Umbilical cord (tissue), 2 donors: ENCODE results near the gene RPS6KA3. TPM values are rescaled to one million over a fixed set of nuclear protein-coding genes. Genes with fewer than 3 reads are reported as not detected.
"Not testable (repeated sequence)": the region's sequence is repeated elsewhere in the genome, so short reads cannot be mapped to it uniquely, and the experiment has no call there.

Experiments used
- DNase-seq: peaks from one replicate; pipeline ENCODE4 v3.0.0-alpha.2; 2015; ENCODE audit warnings: low spot score
- total RNA-seq: library from RNA; depleted of rRNA; stranded (reverse); fragments of >200 nt; gene quantifications from one replicate; pipeline ENCODE4 v1.2.3, GENCODE V29; 2014; ENCODE audit warnings: low replicate concordance; ENCODE audit not compliant: insufficient read depth

RPS6KA3 gene
- total RNA-seq, 1 donor from 2014 or later = 56.3 TPM

DNA sequence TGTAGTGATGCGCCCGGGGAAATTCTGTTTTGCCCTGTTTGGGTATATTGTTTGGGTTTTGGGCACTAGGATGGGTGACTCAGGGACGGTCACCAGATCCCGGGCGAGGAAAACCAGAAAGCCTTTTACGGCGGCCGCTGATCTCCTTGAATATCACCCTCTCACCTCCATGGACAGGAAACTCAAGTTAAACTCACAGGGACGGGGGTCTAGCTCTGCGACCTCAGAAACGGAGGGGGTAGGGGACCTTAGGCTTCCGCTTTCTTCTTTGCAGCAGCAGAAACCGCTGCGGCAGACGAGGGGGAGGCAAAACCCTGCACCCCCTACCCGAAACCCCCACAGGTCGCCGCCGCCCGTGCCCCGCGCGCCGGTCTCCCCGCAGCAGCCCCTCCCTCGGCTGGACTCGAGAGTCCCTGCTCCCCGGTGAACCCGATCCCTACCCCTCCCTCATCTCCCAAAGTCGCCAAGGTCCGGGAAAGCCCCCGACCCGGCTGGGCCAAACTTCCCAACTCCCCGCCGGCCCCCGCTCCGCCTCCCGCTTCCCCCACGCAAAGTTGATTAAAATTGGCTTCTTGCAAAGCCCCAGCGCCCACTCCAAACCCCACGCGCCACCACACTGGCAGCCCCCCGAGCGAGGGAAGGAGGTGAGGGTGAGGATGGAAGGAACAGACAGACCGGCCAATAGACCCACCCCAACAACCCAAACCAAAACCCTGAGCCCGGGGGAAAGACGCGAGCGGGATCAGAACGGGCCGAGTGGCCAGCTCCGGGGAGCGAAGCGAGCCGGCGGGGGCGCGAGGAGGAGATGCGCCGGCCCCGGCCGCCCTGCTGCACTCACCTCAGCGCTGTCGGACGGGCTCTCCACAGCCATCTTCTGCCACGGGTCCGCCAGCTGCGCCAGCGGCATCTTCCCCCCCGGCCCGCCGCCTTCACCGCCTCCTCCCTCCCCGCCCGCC is 705 bp downstream of the RPS6KA3 start:
- DNase-seq = peak; percentile 5

DNA sequence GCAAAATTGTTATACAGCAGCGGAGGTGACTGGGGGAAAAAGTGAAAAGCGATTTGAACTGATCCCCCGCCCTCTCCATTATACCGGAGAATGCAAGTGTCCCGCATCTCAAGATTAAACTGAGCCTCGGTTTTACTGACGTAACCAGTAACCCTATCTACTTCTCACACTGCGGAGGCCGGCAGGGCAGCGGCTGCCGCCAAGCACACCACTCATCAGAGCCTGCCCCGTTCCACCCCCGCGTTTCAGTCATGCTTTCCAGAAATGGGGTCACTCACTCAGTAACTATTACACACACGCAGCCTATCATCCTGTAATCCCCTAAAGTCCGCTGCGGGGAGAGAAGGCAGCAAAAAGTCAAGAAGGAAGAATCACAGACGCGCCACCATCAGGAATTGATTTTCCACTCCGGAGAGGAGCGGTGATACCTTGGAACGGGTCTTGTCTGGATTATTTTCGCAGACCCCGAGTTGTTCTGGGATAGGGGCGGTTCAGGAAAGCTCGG is 1.4 kb downstream of the RPS6KA3 start:
- DNase-seq = peak; percentile 66

DNA sequence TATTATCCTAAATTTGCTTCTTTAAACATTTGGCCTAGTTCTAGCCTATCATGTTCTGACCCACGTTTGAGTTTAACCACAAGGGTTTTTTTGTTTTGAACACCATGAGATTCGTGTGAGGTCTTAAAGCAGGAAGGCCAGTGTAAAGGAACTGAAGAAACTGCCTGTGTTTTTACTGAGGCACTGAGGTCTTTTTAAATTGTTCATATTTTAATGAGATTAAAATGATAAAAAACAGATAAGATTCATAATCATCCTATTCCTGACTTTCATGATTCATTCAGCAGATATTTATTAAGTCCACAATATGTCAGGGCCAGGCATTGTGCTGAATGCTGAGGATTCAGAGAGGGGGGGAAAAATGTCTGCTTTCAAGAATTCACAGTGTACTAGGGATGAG is 3.2 kb downstream of the RPS6KA3 start:
- DNase-seq = peak; percentile 18

DNA sequence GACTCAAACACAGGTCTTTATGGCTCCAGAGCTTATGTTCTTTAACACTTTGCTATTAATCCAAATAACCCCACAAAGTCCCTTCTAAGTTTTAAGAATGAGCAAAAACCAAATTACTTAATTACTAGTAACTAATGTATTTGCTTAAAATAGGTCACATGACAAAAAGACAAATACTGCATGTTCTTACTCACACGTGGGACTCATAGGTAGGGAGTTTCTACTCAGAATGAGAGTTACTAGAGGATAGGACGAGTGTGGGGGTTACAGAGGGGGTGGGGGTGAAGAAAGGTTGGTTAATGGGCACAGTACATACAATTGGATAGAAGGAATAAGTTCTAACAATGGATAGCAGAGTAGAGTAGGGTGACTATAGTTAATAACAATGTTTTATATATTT is 5.8 kb downstream of the RPS6KA3 start:
- DNase-seq = no peak

DNA sequence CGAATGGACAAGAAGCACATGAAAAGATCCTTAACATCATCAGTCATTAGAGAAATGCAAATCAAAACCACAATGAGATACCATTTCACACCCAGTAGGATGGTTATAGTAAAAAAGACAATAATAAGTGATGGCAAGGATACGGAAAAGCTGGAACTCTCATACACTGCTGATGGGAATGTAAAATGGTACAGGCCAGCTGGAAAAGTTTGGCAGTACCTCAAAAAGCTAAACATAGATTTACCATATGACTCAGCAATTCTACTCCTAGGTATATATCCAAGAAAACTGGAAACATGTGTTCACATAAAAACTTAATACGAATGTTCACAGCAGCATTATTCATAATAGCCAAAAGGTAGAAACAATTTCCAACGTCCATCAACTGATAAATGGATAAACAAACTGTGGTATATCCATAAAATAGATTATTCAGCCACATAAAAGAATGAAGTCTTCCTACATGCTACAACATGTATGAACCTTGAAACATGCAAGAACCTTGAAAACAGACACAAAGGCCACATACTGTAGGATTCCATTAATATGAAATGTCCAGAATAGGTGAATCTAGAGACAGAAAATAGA is 11.9 kb downstream of the RPS6KA3 start:
- DNase-seq = no peak

DNA sequence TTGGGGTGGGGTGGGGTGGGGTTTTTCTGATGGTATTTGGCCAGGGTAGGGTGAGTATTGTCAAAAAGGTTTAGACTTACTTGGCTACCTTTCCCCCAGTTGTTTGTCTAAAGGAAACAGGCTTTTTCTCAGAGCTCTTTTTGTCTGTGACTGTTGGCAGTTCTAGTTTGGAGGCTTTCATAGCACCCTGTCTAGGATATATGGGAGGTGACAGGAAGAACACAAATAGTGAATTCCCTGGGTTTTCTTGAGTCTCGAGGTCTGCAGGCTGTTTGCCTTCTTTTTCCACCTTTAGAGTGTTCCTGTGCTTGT is 13.5 kb downstream of the RPS6KA3 start:
- no peak for DNase-seq

DNA sequence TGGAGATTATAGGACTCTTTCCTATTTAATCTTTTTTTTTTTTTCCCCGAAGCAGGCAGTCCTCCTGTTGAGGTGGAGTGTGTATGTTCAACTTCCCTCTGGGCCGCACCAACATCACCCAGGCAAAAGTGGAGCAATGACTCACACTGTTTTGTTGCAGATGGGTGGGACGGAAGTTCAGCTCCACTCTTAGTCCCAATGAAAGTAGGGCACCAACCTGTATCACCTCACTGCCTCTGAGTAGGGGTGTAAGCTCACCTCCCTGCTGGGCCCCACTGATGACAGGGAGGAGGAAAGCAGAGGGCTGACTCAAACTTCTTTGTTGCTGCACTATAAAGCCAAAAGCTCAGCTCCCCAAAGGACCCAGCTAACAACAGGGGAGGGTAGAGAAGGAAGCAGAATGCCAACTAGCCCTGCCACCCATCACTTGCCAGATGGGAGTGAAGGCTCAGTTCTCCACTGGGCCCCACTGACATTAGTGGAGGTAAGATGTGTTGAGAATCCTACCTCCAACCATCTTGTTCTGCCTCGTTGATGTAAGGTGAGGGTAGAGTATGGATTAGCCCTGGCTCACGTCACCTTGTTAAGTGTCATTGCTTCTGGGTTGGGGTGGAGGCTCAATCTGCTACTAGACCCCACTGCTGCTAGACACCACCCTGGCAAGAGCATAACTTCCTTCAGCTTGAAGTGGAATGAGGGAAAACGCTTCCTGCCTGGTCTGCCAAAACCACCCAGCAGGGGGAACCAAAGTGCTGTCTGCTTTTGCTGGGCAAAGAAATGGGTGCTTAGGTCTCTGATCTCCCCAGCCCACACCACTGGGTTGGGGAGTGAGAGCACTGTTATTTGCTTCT is 14.1 kb downstream of the RPS6KA3 start:
- DNase-seq = peak; percentile 9

DNA sequence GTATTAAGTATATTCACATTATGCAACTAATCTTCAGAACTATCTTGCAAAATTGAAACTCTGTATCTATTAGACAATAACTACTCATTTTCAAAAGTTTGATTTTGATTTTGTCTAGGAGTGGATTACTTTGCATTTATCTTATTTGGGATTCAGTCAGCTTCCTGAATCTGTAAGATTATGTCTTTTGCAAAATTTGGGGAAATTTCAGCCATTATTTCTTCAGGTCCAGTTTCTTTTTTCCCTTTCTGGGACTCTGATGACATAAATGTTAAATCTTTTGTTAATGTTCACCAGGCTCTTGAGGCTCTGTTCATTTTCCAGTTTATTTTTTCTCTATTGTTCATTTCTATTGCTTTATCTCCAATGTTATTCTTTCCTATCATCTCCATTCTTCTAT is 15.0 kb downstream of the RPS6KA3 start:
- DNase-seq = no peak

DNA sequence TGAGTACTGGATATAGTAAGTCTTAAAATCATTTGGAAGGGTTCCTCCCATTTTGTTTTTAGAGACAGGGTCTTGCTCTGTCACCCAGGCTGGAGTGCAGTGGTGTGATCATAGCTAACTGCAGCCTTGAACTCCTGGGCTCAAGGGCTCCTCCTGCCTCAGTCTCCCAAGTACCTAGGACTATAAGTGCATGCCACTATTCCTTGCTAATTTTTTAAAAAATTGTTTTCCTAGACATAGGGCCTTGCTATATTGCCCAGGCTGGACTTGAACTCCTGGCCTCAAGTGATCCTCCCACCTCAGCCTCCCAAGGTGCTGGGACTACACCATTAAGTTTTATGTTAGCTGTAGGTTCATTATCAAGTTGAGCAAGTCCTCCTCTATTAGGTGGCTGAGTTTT is 16.6 kb downstream of the RPS6KA3 start:
- DNase-seq = not testable (repeated sequence)

DNA sequence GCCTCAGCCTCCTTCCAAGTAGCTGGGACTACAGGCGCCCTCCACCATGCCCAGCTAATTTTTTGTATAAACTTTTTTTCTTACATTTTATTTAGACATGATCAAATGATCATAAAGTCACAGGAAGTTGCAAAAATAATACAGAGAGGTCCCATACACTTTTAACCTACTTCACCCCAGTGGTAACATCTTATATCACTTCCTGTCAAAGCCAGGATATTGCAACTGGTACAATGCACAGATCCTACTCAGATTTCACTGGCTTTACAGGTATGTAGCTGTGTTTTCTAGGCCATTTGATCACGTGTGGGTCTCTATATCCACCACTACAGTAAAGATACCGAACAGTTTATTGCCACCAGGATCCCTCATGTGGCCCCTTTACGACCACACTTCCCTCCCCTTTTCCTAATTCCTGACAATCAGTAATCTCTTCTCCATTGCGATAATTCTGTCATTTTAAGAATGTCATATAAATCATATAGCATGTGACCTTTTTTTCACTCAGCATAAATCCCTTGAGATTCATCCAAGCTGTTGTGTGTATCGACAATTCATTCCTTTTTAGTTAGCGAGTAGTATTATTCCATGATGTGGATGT is 18.0 kb downstream of the RPS6KA3 start:
- no peak for DNase-seq

DNA sequence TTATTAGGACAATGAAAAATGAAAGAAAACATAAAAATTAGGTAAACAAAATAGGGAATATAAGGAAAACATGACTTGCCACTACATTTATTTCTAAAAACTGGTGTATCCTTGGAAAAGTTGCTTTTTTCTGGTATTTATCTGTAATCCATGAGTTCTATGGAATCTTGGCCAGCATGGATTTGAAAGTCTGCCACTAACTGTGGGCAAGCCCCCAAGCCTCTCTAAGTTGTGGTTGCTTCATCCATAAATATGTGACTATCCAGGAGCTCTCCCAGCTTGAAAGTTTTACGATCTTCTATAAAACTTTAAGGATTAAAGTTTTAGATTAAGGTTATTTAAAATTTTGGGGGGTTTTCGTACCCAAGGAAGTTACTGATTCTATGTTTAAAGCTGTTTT is 21.8 kb downstream of the RPS6KA3 start:
- peak; percentile 56 for DNase-seq

DNA sequence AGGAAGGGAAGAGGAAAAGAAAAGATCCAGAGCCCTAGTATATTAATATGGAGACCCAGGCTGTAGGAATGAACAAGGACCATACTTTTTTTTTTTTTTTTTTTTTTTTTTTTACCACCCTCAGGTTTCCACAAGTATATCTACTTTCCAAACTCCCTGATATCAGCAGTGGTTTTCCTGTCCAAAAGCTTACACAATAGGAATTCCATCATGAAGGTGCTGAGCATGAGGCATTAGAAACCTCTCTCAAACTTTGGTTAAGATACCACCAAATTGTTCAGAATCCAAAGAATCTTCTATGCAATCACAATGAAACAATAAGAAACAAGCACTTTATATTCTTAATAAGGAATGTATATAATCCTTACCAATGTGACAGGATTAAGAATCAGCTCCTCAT is 26.5 kb downstream of the RPS6KA3 start:
- DNase-seq = no peak

DNA sequence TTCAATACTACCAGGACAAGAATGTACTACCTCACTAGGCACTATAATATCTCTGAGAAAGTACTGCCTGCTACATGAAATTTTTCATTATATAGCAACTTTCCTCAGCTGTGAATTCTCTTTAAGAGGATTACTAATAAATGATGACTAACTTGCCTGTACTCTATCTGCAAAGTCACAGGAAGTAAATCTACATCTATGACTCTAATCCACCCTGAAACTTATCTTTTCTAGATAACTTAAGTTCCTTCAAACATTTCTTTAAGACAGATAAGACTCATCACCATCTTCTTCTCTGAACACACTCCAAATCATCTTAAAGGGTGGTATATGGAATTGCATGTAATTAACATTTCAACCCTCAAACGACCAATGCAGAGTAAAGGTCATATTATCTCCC is 28.8 kb downstream of the RPS6KA3 start:
- no peak for DNase-seq

DNA sequence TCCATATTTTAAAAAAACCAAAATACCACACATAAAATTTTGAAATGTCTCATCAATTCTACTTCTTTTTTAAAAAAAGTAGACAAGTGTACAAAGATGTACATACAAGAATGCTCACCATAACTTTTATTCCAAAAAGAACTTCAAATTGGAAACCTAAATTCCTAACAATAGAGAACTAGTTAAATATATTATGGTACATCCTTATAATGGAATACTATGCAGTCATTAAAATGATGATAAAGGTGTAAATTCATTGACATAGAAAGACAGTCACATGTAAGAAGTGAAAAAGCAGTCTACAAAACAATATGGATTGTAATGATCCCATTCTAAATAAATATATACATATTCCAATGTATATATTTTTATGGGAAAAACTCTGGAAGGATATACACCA is 31.0 kb downstream of the RPS6KA3 start:
- DNase-seq = no peak

DNA sequence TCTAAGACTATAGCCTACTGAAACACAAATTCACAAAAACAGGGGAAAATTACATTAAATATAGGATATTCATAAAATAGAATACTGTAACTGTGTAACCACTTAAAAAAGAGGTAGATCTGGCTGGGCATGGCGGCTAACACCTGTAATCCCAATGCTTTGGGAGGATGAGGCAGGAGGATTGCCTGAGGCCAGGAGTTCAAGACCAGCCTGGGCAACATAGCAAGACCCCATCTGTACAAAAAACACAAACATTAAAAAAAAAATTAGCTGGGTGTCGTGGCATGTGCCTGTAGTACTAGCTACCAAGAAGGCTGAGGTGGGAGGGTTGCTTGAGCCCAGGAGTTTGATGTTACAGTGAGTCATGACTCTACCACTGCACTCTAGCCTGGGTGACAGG is 33.4 kb downstream of the RPS6KA3 start:
- DNase-seq = no peak

DNA sequence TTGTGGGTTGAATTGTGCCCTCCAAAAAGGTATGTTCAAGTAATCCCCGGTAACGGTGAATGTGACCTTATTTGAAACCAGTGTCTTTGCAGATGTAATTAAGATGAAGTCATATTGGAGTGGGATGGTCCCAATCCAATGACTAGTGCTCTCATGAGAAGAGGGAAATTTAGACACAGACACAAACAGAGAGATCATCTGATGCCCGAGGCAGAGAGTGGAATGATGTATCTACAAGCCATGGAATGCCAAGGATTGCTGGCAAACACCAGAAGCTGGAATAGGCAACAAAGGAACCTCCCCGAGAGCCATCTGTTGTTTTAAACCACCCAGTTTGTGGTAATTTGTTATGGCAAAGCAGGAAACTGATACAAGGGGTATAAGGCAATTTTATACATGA is 35.1 kb downstream of the RPS6KA3 start:
- DNase-seq = no peak

DNA sequence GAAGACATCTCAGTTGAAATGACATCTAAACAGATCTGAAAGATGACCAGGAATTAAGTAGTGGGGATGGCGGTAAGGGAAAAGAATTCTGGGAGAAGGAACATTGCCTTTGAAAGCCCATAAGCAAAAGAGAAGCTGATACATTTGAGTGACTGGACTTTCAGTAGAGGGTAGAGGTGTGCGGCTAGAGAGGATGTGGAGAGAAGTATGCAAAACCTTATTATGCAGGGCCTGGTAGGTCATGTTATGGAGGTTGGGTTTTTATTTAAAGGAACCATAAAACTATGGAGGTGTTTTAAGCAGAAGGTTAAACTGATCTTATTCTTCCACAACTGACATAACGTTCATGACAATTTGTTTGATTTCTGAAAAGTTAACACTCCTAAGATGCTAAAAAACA is 36.3 kb downstream of the RPS6KA3 start:
- no peak for DNase-seq

DNA sequence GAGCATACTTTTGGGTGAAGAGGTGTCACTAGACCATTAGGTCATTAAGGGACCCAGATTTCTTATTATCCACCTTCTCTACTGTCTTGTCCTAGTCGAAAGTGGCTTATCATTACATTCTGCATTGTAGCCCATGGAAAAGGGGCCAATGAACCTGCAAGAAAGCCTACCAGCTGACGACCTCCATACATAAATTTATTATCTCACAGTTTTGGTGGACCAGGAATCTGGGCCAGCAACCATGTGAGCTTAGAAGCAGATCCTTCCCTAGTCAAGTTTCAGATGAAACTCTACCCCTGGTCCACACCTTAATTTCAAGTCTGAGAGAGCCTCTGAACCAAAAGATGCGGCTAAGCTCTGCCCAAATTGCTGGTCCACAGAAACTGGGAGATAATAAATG is 37.6 kb downstream of the RPS6KA3 start:
- no peak for DNase-seq

DNA sequence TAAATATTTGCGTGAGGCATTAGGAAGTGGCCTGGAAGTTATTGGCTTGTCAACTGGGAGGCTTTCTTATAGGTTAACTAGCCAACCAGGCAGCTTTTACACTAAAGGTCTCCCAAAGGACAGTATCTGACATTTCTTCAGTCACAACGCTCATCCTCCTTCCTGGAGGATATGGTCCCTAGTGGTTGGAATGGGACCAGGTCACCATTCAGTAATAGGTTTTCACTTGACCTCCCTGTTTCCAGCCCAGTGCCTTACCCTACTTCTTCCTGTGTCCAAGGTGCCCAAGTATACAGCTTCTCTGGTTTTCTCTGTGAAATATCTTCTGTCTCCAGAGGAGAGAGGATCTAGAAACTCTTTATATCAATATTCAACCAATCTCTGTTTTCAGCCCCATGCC is 38.5 kb downstream of the RPS6KA3 start:
- DNase-seq = no peak

DNA sequence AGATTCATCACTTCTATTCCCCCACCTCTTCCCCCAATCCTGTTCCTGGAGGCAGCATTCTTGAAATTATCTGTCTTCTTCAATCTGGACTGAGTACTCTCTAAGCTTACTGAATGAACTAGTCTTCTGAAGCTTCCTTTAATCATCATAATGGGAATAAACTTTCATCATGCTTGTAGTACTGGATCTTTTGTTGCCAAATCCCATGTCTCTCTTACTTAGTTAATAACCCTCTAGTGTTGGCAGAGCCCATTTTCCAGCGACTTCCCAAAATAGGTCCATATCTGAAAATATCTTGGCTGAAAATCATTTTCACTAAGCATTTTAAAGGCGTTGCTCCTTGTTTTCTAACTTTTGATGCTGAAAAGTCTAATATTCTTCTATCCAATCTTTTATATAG is 39.6 kb downstream of the RPS6KA3 start:
- no peak for DNase-seq

DNA sequence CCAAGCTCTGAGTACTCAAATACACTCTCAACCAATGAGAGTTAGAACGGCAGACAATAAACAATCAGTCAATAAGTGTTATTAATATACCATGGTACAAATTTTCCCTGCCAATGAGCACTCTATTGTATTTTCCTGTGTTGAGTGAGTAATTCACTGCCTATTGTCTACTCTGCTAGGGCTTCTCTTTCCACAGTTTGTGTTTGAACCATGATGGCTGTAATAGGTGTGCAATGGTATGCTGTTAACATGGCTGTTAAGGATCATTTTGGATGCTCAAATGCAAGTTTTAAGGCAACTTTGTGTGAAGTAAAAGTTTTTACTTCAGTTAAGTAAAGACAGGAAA is 41.2 kb downstream of the RPS6KA3 start:
- no peak for DNase-seq
